SIG-M5 treated with dmso at 0.1 percent for 504 hours (cell line): Measurements from ENCODE around the gene CRTAC1.
A peak's percentile ranks its signal among the peaks of the same experiment; 100 is the strongest.

Experiments
- DNase-seq: peaks from one replicate; lab custom pipeline; 2025; ENCODE audit not compliant: unreplicated experiment; lab: John Stamatoyannopoulos, UW

The CRTAC1 gene

GRCh38 chr10:97924678-97925077, 105.7 kb downstream of the CRTAC1 start:
- no peak for DNase-seq

- no peak for DNase-seq
Measured at GRCh38 chr10:97923476-97923875, 106.9 kb downstream of the CRTAC1 start.

DNA sequence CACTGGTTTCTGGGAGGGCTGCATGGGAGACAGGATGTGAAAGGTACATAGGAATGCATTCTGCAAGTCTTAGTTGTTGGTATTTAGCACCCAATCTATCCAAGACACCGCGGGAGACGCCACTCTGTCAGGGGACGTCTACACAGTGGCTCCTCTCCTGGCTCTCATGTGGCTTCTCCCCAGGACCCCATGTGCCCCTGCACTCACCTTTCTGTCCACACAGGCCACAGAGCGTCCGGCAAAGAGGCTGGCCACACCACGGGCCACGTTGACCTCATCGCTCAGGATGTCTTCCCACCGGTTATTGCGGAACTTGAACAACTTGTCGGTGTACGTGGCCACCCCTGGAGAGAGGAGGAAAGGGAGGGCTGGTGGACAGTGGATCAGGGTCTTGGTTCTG, 107.4 kb downstream of the CRTAC1 start:
- no peak for DNase-seq

GRCh38 chr10:97922022-97922758, 108.2 kb downstream of the CRTAC1 start:
- no peak for DNase-seq

DNA sequence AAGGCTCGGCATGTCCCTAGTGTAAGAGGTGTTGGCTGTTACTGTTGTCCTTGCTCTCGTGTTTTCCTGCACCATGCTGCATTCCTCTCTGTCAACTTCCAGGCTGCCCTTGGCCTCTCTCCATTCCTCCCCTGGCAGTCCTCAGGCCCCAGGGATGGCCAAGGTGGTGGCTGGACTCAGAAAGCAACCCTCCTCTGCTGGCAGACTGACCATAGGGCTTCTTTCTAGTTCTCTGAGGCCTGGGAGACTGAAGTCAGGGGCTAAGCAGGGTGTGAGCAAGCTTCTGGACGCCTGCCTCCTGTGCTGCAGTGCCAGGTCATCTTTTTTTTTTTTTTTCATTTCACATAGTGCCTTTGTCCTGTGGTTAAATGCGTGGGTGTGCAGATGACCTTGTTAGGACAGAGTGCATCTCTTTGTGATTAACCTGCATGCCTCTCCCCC, 108.8 kb downstream of the CRTAC1 start:
- no peak for DNase-seq

DNA sequence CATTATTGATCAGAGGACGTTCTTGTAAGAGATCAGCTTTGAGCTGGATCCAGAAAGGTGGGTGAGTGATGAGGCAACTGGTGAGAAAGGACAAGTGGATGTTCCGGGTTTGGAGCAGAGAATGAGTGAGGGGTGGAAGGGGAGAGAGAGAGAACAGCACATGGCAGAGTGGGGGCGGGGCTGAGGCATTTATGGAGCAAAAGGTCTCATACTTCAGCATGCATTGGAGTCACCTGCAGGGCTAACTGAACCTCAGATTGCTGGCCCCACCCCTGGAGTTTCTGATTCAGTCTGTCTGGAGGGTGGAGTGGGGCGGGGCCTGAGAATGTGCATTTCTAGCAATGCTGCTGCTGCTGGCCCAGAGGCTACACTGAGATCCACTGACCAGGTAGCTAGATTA, 109.6 kb downstream of the CRTAC1 start:
- no peak for DNase-seq

DNA sequence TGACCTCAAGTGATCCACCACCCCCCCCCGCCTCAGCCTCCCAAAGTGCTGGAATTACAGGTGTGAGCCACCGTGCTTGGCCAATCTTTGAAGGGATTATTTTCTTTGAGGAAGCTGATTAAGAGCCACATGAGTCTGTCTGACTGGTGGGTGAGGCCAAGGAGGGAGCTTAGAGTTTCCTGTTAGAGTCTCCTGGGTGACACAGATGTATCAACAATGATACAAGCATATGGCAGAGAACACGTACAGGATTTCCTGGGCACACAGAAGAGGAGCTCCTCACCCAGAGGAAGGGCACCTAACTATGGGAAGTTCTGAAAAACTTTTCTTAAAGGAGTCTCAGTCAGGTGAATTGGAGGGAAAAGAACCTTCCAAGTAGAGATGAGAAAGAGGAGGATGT, 111.4 kb downstream of the CRTAC1 start:
- DNase-seq = no peak

GRCh38 chr10:97916586-97916985, 113.8 kb downstream of the CRTAC1 start:
- DNase-seq = peak; percentile 15

GRCh38 chr10:97915346-97916131, 114.9 kb downstream of the CRTAC1 start:
- DNase-seq = no peak

DNA sequence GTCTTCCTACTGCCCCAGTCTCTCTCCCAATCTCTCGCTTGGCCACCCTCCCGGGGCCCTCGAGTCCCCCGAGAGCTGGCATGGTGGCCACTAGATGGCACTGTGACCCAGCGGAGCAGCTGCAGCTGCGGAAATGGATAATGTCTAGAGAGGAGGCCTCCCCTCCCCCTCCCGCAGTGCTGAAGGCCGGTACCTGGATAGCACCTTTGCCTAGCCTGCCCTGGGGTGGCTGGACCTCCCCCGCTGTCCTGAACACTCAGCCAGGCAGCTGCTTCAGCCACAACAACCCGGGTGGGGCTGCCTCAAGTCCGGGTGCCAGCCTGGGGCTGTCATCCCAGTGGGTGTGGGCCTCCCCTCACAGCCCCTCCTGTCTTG, 115.6 kb downstream of the CRTAC1 start:
- DNase-seq = peak; percentile 37

GRCh38 chr10:97914171-97914836, 116.1 kb downstream of the CRTAC1 start:
- DNase-seq = no peak

DNA sequence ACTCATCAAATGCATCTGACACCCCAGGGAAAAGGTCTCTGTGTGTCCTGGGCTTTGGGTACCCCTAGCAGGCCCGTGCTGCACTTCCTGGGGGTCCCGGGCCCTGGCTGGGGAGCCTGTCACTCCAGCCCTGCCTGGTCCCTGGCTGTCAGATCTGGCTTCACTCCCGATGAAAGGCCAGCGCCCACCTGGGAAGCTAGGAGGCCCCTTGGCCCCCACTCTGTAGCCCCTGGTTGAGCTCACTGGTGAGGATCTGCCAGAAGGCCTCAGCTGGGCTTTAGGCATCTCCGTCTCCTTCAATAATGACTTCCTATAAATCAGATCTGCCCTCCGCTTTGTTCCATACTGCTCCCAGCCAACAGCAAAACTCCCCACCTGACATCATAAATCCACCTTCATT, 116.8 kb downstream of the CRTAC1 start:
- no peak for DNase-seq

GRCh38 chr10:97913193-97913592, 117.2 kb downstream of the CRTAC1 start:
- DNase-seq = no peak

- DNase-seq = no peak
Measured at GRCh38 chr10:97911217-97911616, 119.2 kb downstream of the CRTAC1 start.

DNA sequence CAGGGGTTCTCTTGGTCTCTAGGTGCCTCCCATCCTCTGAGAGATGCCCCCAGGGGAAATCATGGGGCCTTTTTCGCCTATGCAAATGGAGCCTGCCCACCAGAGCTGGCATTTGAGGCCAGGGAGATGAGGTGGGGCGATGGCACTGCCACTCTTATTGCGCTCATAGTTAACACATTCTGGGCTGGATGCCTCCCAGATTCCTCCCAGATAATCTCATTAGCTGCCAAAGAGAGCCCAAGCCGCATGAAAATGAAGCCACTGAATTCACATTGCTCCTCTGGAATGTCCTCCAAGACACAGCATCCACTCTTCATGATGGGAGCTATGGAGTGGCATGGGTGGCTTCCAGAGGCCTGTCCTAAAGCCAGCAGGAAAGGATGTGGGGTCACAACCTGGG, 119.8 kb downstream of the CRTAC1 start:
- DNase-seq = no peak

GRCh38 chr10:97907830-97908229, 122.6 kb downstream of the CRTAC1 start:
- DNase-seq = no peak

- DNase-seq = no peak
Measured at GRCh38 chr10:97907211-97907610, 123.2 kb downstream of the CRTAC1 start.

GRCh38 chr10:97905276-97905675, 125.1 kb downstream of the CRTAC1 start:
- no peak for DNase-seq

DNA sequence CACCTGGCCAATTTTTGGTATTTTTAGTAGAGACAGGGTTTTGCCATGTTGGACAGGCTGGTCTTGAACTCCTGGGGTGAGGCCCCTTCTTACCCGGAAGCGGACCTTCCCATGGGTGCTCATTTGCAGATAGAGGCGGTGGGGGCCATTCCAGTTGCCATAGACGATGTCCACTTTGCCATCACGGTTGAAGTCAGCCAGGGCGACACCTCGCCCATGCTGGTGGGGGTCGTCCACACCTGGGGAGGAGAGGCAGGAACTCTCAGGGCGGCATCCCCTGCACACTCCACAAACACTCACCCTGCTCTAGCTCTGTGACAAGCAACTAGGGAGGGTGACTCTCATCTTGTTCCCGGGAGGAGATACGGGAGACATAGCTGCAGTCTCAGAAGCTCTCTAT, 125.8 kb downstream of the CRTAC1 start:
- DNase-seq = no peak

DNA sequence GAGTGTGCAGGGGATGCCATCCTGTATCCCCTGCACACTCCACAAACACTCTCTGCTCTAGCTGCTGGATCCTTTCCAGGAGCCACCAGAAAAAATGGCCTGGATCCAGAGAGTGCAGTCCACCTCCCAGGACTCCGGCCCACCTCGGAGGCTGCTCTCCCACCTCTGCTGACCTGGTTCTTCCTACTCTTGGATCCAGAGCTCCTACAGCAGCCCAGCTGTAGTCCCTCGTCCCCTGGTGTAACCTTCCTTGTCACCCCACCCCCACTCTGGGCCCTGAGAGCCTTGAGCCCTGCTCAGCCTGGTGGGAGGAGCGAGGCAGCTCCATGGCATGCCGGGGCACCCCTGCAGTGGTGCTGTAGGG, 126.4 kb downstream of the CRTAC1 start:
- DNase-seq = no peak

DNA sequence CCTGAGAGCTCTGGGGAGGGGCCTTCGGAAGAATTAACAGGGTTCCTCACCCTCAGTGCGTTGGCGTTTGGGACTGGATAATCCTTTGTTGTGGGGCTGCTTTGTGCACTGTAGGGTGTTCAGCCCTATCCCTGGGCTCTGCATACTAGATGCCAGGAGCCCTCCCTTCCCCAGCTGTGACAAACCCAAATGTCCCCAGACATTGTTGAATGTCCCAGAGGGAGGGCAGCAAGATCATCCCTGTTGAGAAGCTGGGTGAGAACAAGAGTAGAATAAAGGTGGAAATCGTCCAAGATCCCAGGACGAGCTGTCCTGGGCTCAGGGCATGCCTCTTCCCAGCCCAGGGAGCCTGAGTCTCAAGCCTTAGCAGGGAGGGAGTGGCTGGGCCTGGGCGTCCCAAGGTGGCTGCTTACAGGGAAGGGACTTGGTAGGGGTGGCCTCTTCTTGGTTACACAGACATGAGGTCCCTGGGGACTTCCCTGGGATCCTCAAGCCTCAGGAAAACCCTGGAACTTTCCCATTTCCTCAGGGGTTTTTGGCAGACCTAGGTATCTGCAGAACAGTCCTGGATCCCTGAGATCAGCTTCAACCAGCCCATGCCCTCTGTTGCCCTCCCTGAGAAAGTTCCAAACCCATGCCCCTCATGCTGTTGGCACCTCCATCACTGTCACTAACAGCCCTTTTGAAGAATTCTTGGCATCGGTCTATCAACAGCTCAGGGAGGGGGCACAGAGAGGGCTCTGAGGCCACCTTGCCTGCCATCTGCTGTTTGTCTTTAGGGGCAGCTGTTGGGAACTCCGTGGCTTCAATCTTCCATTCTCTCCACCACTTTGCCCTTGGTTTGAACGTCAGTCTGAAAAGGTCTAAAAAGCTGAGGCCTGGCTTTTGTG, 127.0 kb downstream of the CRTAC1 start:
- no peak for DNase-seq
